Right lobe of liver (tissue), 6 donors: ENCODE data around the gene YTHDF2. TPM values are rescaled to one million over a fixed set of nuclear protein-coding genes. Genes with fewer than 3 reads are reported as not detected.
"Not testable (repeated sequence)": the region's sequence is repeated elsewhere in the genome, so short reads cannot be mapped to it uniquely, and the experiment has no call there.

Experiments used
- ATAC-seq, 4 donors: fragments of 200-7000 bp; cut with Tn5 transposase; one replicate each; pipeline ENCODE4 v1.9.1; 2020; ENCODE audit warnings: mild to moderate bottlenecking in 4 of 4, moderate library complexity in 4 of 4
- DNase-seq, 3 donors: peaks; one replicate each; pipeline ENCODE4 v3.0.0-alpha.2; 2020
- H3K27ac ChIP-seq, 3 donors: fragments of 200-600 bp; one replicate each; pipeline ENCODE4 v1.8.0; 2022
- H3K27me3 ChIP-seq, 2 donors: fragments of 200-600 bp; one replicate each; pipeline ENCODE4 v1.8.0; 2022
- H3K36me3 ChIP-seq, 4 donors: fragments of 200-600 bp; sonication (generic) in 1 of 4; one replicate each; pipeline versions ENCODE4 v1.5.1 to v1.8.0; 2017 to 2022; ENCODE audit warnings: control low read depth in 1 of 4
- H3K4me1 ChIP-seq, 4 donors: fragments of 200-600 bp; sonication (generic) in 1 of 4; one replicate each; pipeline versions ENCODE4 v1.5.1 to v1.8.0; 2017 to 2022; ENCODE audit warnings: control low read depth in 1 of 4
- H3K4me3 ChIP-seq, 3 donors: fragments of 200-600 bp; one replicate each; pipeline ENCODE4 v1.8.0; 2022
- H3K9me3 ChIP-seq, 4 donors: fragments of 200-600 bp; sonication (generic) in 1 of 4; one replicate each; pipeline versions ENCODE4 v1.5.1 to v1.8.0; 2017 to 2022; ENCODE audit warnings: control low read depth in 1 of 4
- CTCF ChIP-seq, 4 donors: fragments of 200-600 bp in 3 of 4; fragments of 450-650 bp in 1 of 4; IDR thresholded peaks; one replicate each; pipeline versions ENCODE4 v1.5.1 to v1.8.0; 2016 to 2022; ENCODE audit warnings: antibody characterized with exemption in 4 of 4, mild to moderate bottlenecking in 2 of 4
- POLR2A ChIP-seq: fragments of 450-650 bp; IDR thresholded peaks from one replicate; pipeline ENCODE4 v1.6.1; 2017; ENCODE audit warnings: antibody characterized with exemption, mild to moderate bottlenecking
- WGBS: methylation state at CpG from one replicate; pipeline ENCODE4 v1.1.6; 2018; ENCODE audit warnings: low coverage, low lambda C conversion rate; ENCODE audit not compliant: insufficient coverage; ENCODE audit errors: missing lambda C conversion rate; 5-methylcytosine and 5-hydroxymethylcytosine counted together
- intact Hi-C, 2 donors: fragments of 100-400 bp; cut with DNase I; formaldehyde crosslinking; loops; one replicate each; pipeline versions ENCODE4 v1.11.2 to v1.14.1; 2022
- total RNA-seq, 6 experiments: library from RNA; depleted of rRNA in 2 of 6; stranded (reverse); fragments of >200 nt in 2 of 6; fragmentation: NEBNext Ultra II Directional in 3 of 6; extraction: Animal tissue kit (Norgen Biotek cat#: 25700) in 3 of 6; gene quantifications; one replicate each; pipeline versions ENCODE4 v1.1.0 to v1.2.4, GENCODE V29; 2016 to 2023
- donor health status: DM: no; HTN: yes; CAD: no.
- donor health status: DM: no; HTN: no; CAD: no.
- donor health status: DM: no; HTN: no; CAD: no.
- donor health status: DM: no; HTN: yes; CAD: no.
- donor health status: DM: no; HTN: yes; CAD: no.

YTHDF2 gene
- total RNA-seq, 6 experiments from 2014 or later: 21.8 to 43.2 (median 31.7) TPM

GRCh38 chr1:28745653-28746173 lies 9.0 kb downstream of the YTHDF2 start:
- Histone ChIP-seq H3K27ac (no peak overlapping the region), H3K27me3 (no peaks in the 10 kb centered on the region), H3K9me3 (no peaks in the 10 kb centered on the region), H3K36me3 (peaks cover 0 to 57% (median 29%) of the 10 kb centered on the region in 4 donors), H3K4me3 (no peak overlapping the region), H3K4me1 (peaks cover 0 to 16% (median 0%) of the 10 kb centered on the region in 4 donors)
- DNase-seq (no peak), ATAC-seq (no peak)
- intact Hi-C loops: no loop called here
- WGBS: 96% methylated on average over 6 of the region's 6 CpGs
- TF ChIP-seq CTCF (IDR thresholded peaks at IDR 0.05): no peak
- TF ChIP-seq POLR2A: no peak

- no peak for DNase-seq
- ATAC-seq: no peak
- Histone ChIP-seq H3K27ac (no peak overlapping the region), H3K9me3 (no peaks in the 10 kb centered on the region), H3K4me3 (no peak overlapping the region), H3K36me3 (peaks cover 0 to 18% (median 3%) of the 10 kb centered on the region in 4 donors), H3K27me3 (no peaks in the 10 kb centered on the region), H3K4me1 (peaks cover 0 to 26% (median 0%) of the 10 kb centered on the region in 4 donors)
- no peak for TF ChIP-seq POLR2A
- TF ChIP-seq CTCF (IDR thresholded peaks at IDR 0.05): no peak
- 78% methylated on average over 5 of the region's 5 CpGs for WGBS
- intact Hi-C loops: no loop called here
These were observed 13.6 kb downstream of the YTHDF2 start for GRCh38 chr1:28750330-28750729.

DNA sequence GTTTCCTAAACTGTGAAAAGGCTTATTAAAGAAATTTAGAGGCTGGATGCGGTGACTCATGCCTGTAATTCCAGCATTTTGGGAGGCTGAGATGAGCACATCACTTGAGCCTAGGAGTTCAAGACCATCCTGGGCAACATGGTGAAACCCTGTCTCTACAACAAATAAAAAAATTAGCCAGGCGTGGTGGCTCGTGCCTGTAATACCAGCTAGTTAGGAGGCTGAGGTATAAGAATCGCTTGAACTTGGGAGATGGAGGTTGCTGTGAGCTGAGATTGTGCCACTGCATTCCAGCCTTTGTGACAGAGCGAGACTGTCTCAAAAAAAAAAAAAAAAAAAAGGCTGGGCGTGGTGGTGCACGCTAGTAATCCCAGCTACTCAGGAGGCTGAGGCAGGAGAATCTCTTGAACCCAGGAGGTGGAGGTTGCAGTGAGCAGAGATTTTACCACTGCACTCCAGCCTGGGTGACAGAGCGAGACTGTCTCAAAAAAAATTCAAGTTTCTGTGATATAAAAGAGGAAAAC lies 14.1 kb downstream of the YTHDF2 start:
- 84% methylated on average over 8 of the region's 8 CpGs for WGBS
- intact Hi-C loops, ATAC-seq, H3K27me3 ChIP-seq, DNase-seq, H3K4me3 ChIP-seq, H3K27ac ChIP-seq, H3K9me3 ChIP-seq: not testable (repeated sequence)
- Histone ChIP-seq H3K36me3 (peaks cover 0 to 16% (median 3%) of the 10 kb centered on the region in 4 donors), H3K4me1 (peaks cover 0 to 26% (median 0%) of the 10 kb centered on the region in 4 donors)

GRCh38 chr1:28751315-28752060 lies 14.7 kb downstream of the YTHDF2 start:
- Histone ChIP-seq H3K27me3 (no peaks in the 10 kb centered on the region), H3K27ac (no peak overlapping the region), H3K4me3 (no peak overlapping the region), H3K4me1 (peaks cover 0 to 28% (median 0%) of the 10 kb centered on the region in 4 donors), H3K9me3 (no peaks in the 10 kb centered on the region), H3K36me3 (peaks cover 0 to 9% (median 0%) of the 10 kb centered on the region in 4 donors)
- ATAC-seq (peak; percentile 48 to 73 (median 62)), DNase-seq (no peak)
- TF ChIP-seq POLR2A: no peak
- TF ChIP-seq CTCF (IDR thresholded peaks at IDR 0.05): no peak
- 24% methylated on average over 2 of the region's 2 CpGs for WGBS
- intact Hi-C loops: no loop called here

- no peak overlapping the region for H3K27ac ChIP-seq
- ATAC-seq: no peak
These were observed 19.0 kb downstream of the YTHDF2 start for GRCh38 chr1:28755701-28756100.

More at GRCh38 chr1:28755701-28756100, 19.0 kb downstream of the YTHDF2 start:
- Histone ChIP-seq H3K4me3 (no peak overlapping the region), H3K36me3 (peaks cover 0 to 20% (median 0%) of the 10 kb centered on the region in 4 donors), H3K9me3 (no peaks in the 10 kb centered on the region), H3K27me3 (no peaks in the 10 kb centered on the region), H3K4me1 (peaks cover 0 to 30% (median 1%) of the 10 kb centered on the region in 4 donors)
- WGBS: 31% methylated on average over 1 of the region's 1 CpG
- DNase-seq: no peak
- TF ChIP-seq POLR2A (no peak), CTCF (IDR thresholded peaks at IDR 0.05) (no peak)
- intact Hi-C loops: no loop called here
